ENCODE data around the gene OGN. TPM values are rescaled to one million over a fixed set of nuclear protein-coding genes. Genes with fewer than 3 reads are reported as not detected.
A peak's percentile ranks its signal among the peaks of the same experiment; 100 is the strongest.

The OGN gene
- total RNA-seq, 1 experiment from 2014 or later: not detected

- peak overlapping the region in 1 of 3 experiments; percentile 17; a peak in 2 of 7 replicates for H3K27ac Mint-ChIP-seq
- no peak overlapping the region for H3K14ac ChIP-seq (ENCODE audit: insufficient read depth, low read length)
- H3K27me3 ChIP-seq (ENCODE audit: insufficient read depth, low read length): no peaks in the 10 kb centered on the region
- no CpG with 5 or more reads among the region's 2 CpGs for WGBS (ENCODE audit: extremely low coverage, insufficient read length, low lambda C conversion rate)
- H3K4ac ChIP-seq (ENCODE audit: low read depth, low read length): no peak overlapping the region
- no peak overlapping the region for H2AFZ ChIP-seq (ENCODE audit: low read length)
- no peak overlapping the region for H3K56ac ChIP-seq (ENCODE audit: insufficient read length, low read depth, low read length)
- H3K4me2 ChIP-seq (ENCODE audit: insufficient read depth, insufficient read length, low read length): no peak overlapping the region
- H2BK5ac ChIP-seq (ENCODE audit: insufficient read length, low read length): no peak overlapping the region
- no peaks in the 10 kb centered on the region for H3K9me3 ChIP-seq (ENCODE audit: control insufficient read depth, low read depth, low read length)
- no peak overlapping the region for H3T11ph ChIP-seq (ENCODE audit: low read length)
- no peak overlapping the region for H3K27ac ChIP-seq (ENCODE audit: insufficient read length, low read depth, low read length)
- no peak overlapping the region for H4K91ac ChIP-seq (ENCODE audit: insufficient read length, low read depth, low read length)
- no peaks in the 10 kb centered on the region for H3K79me1 ChIP-seq (ENCODE audit: insufficient read depth, low read depth, low read length, poor library complexity, severe bottlenecking)
- no peak overlapping the region for H3K4me3 Mint-ChIP-seq
- H3K9me3 Mint-ChIP-seq: peaks cover 2 to 6% of the 10 kb centered on the region in 2 experiments; a peak in 3 of 5 replicates
- peaks cover 6% of the 10 kb centered on the region in 2 experiments for H3K4me1 Mint-ChIP-seq
- H2BK15ac ChIP-seq (ENCODE audit: low read depth, low read length): no peak overlapping the region
- H3K79me2 ChIP-seq (ENCODE audit: insufficient read depth, low read length): no peaks in the 10 kb centered on the region
- H3K27me3 Mint-ChIP-seq (ENCODE audit: low read depth): no peaks in the 10 kb centered on the region
- no peaks in the 10 kb centered on the region for H3K23me2 ChIP-seq (ENCODE audit: insufficient read length, low read depth, low read length, poor library complexity, severe bottlenecking)
- no peak for TF ChIP-seq CTCF (conservative IDR thresholded peaks at IDR 0.05)
- H3K9ac ChIP-seq (ENCODE audit: extremely low read depth, insufficient read length, low read length): no peak overlapping the region
- H2BK12ac ChIP-seq (ENCODE audit: insufficient read length, low read depth, low read length): no peak overlapping the region
- no peak overlapping the region for H4K5ac ChIP-seq (ENCODE audit: insufficient read length, low read depth, low read length)
- H2BK20ac ChIP-seq (ENCODE audit: low read depth, low read length, poor library complexity, severe bottlenecking): no peak overlapping the region
- H2AK5ac ChIP-seq (ENCODE audit: insufficient read length, low read length): no peak overlapping the region
- no peak overlapping the region for H3K23ac ChIP-seq (ENCODE audit: insufficient read length, low read depth, low read length)
- H4K8ac ChIP-seq (replicated peaks; ENCODE audit: insufficient read length, low read depth, low read length): no peak overlapping the region
- no peak for DNase-seq
- no peak overlapping the region for H2BK120ac ChIP-seq (ENCODE audit: low read depth, low read length, poor library complexity, severe bottlenecking)
- H3K36me3 Mint-ChIP-seq (ENCODE audit: insufficient read depth in 1 of 3, low read depth in 3 of 3): peaks cover 2 to 5% (median 4%) of the 10 kb centered on the region in 3 experiments; a peak in 6 of 7 replicates
- no peaks in the 10 kb centered on the region for H3K4me1 ChIP-seq (ENCODE audit: insufficient read depth, low read length)
- H3K18ac ChIP-seq (ENCODE audit: insufficient read length, low read depth, low read length): no peak overlapping the region
- no peaks in the 10 kb centered on the region for H4K20me1 ChIP-seq (ENCODE audit: control insufficient read depth, insufficient read depth, insufficient read length)
These were observed 35.3 kb downstream of the OGN start for GRCh38 chr9:92369075-92369474.

Data from H9 (cell line).